Activated T-cell treated with anti-CD3 and anti-CD28 coated beads for 4 hours (primary cell): ENCODE results near the gene ZBTB6.
"Not testable (repeated sequence)": the region's sequence is repeated elsewhere in the genome, so short reads cannot be mapped to it uniquely, and the experiment has no call there.

Experiments
- DNase-seq: peaks from one replicate; pipeline ENCODE4 v3.0.0-alpha.2; 2020

Gene ZBTB6

DNA sequence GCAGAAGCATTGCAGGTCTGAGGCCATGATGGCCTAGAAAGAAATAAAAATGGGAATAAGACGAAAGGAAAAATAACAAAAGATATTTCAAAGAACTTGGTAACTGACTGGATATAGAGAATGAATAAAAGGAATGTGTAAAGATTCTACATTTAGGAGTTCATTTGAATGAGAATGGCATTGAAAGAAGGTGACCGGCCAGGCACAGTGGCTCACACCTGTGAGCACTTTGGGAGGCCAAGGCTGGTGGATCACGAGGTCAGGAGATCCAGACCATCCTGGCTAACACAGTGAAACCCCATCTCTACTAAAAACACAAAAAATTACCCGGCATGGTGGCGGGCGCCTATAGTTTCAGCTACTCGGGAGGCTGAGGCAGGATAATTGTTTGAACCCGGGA lies 9.6 kb upstream of the ZBTB6 start:
- no peak for DNase-seq

GRCh38 chr9:122918310-122918709 lies 5.2 kb upstream of the ZBTB6 start:
- DNase-seq: no peak

DNA sequence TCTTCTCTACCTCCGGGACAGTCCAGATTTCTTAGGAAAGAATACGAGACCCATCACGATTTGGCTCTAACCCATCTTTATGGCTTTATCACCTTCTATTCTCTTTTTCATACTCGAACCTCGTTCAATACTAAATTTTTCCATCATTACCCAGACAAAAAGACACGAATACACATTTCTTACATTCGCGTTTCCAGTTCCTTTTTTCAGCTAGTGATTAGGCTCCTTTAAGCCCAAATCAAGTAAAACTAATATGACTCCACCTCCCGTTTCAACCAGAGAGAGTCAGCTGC lies 506 bp downstream of the ZBTB6 start:
- DNase-seq: no peak

- not testable (repeated sequence) for DNase-seq
These were observed 7.0 kb downstream of the ZBTB6 start for GRCh38 chr9:122906122-122906521.

DNA sequence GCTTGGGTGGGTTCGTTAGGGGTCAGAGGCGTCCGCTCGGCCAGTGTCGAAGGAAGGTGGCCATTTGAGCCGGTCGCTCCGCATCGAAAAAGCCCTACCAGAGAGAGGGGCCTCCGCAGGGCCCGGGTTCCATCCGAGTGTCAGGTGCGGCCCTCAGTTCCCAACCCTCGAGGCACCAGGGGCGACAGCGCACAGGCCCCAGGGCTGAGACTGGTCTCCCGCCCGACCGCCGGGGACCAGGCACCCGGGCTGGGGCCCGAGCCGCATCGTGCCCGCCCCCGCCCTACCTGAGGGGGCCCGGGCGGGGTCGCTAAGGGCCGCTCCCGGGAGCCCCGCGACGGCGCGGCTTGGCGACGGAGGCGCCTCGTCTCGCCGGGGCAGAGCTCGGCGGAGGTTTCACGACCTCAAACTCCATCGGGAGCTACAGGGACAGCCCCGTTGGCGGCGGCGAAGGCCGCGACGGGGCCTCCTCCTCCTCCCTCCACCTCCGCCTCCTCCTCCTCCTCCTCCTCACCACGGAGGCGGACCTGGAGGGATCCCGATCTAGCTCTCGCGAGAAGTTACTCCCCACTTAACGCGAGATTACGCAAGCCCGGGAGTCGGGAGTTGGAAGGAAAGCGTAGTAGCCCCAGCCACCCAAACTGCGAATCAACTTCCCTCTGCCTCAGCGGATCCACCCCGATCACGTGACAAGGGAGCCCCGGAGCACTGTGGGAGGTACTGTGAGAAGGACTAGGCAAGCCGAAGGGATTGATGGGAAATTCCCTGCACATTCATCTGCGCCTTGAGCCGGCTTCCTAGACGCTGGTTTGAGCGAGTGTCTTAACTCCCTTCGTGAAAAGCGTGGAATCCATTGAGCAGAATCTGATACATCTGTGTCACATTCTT lies 8.1 kb downstream of the ZBTB6 start, which contains the start of gene RC3H2:
Gene RC3H2, minus strand, starts transcription at position 537 of the 888 bp plus-strand sequence. CDS start 7,850 bp downstream, outside the sequence.
- peak; percentile 96 for DNase-seq

GRCh38 chr9:122904466-122904822 lies 8.7 kb downstream of the ZBTB6 start:
- no peak for DNase-seq

- no peak for DNase-seq
These were observed 12.3 kb downstream of the ZBTB6 start for GRCh38 chr9:122900791-122901190.

- no peak for DNase-seq
These were observed 15.2 kb downstream of the ZBTB6 start for GRCh38 chr9:122897969-122898368.

- DNase-seq: no peak
These were observed 24.6 kb downstream of the ZBTB6 start for GRCh38 chr9:122888480-122888879.

DNA sequence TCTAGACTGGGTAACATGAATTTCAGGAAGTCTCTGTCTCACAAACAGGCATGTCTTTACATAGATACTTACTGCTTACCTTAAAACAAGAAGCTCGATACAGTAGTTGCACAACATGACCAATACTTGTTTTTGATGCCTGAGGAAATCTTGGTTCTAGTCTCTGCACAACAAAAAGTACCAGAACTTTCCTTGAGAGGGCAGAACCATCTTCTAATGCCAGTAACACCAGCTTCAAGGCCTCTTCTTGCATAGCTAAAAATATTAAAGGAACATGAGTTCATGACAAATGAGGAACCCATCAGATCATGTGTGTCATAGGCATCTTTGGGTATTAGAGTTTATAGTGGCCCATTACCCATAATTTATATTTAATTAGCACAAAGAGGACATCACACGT lies 30.0 kb downstream of the ZBTB6 start:
- no peak for DNase-seq

- no peak for DNase-seq
These were observed 33.7 kb downstream of the ZBTB6 start for GRCh38 chr9:122879443-122879842.

GRCh38 chr9:122875523-122875922 lies 37.6 kb downstream of the ZBTB6 start:
- DNase-seq: no peak

DNA sequence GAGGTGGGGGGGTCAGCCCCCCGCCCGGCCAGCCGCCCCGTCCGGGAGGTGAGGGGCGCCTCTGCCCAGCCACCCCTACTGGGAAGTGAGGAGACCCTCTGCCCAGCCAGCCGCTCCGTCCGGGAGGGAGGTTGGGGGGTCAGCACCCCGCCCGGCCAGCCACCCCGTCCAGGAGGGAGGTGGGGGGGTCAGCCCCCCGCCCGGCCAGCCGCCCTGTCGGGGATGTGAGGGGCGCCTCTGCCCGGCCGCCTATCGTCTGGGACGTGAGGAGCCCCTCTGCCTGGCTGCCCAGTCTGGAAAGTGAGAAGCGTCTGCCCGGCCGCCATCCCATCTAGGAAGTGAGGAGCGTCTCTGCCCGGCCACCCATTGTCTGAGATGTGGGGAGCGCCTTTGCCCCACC lies 45.8 kb downstream of the ZBTB6 start:
- not testable (repeated sequence) for DNase-seq

- no peak for DNase-seq
These were observed 47.0 kb downstream of the ZBTB6 start for GRCh38 chr9:122866079-122866478.

DNA sequence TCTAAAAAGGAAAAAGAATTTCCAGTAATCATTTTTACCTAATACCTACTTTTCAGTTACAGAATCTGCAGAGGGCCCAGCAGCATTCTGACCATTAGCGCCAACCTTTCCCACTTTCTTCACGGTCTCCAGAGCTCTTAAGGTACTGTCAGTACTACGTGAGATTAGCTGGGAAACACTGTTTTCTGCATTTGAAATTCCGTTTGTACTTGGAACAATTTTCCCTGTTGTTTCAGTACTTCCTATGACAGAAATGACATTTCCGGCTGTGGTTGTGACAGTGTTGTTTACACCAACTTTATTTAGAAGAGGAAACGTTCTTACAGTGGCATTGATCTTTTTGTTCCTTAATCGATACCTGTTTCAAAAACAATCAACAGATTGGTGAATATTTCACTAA lies 47.8 kb downstream of the ZBTB6 start:
- no peak for DNase-seq

GRCh38 chr9:122863407-122863806 lies 49.7 kb downstream of the ZBTB6 start:
- no peak for DNase-seq

- DNase-seq: no peak
These were observed 52.6 kb downstream of the ZBTB6 start for GRCh38 chr9:122860319-122861142.
